K562 (cell line): ENCODE data around the gene PTGR3. TPM values are rescaled to one million over a fixed set of nuclear protein-coding genes. Genes with fewer than 3 reads are reported as not detected.

Experiments
- ATAC-seq: fragments of 200-7000 bp; cut with Tn5 transposase; 3 replicates; pipeline ENCODE4 v1.9.1; 2020; ENCODE audit warnings: moderate library complexity
- BruUV-seq: library from RNA; stranded (reverse); fragments of 400-500 nt; replicated peaks from 2 replicates; lab custom pipeline; 2021; lab: Mats Ljungman, UMichigan
- CTCF ChIA-PET: fragments of 300-600 bp; formaldehyde crosslinking; extraction: SDS; loops from one replicate; lab custom pipeline; 2021; ENCODE audit warnings: low intra/inter-chr PET ratio; lab: Yijun Ruan, JAX
- POLR2A ChIA-PET: fragments of 300-600, 350-650 bp; sonication (Branson Sonifier 250); formaldehyde crosslinking; extraction: SDS; loops from one replicate; lab custom pipeline; 2021; ENCODE audit warnings: antibody characterized with exemption, inconsistent platforms; lab: Yijun Ruan, JAX
- DNase-seq, 4 experiments: peaks; one replicate each; pipeline versions ENCODE4 v3.0.0 to v3.0.0-alpha.2; 2011 to 2018; ENCODE audit warnings: low spot score in 3 of 4, mixed read lengths in 3 of 4; ENCODE audit errors: extremely low read depth in 1 of 4
- FAIRE-seq: peaks from 2 replicates; lab custom pipeline; 2011; peaks lifted over from hg19 to GRCh38; lab: Jason Lieb, UNC
- H2AFZ ChIP-seq: 2 replicates; pipeline ENCODE4 v1.6.0; 2011; ENCODE audit warnings: low read depth, low read length, control low read depth, inconsistent platforms
- H3K27ac ChIP-seq: fragments of 200-600 bp; 3 replicates; pipeline ENCODE4 v1.8.0; 2011; ENCODE audit warnings: low read depth, mild to moderate bottlenecking, control low read depth, inconsistent platforms, low read length, moderate library complexity, mixed read lengths; ENCODE audit errors: extremely low read depth
- H3K27me3 ChIP-seq, 2 experiments: fragments of 300-600 bp in 1 of 2; 2 replicates in 1 of 2; 3 replicates in 1 of 2; pipeline versions ENCODE4 v1.6.0 to v1.8.0; 2011; ENCODE audit warnings: inconsistent platforms in 2 of 2, low read length in 2 of 2, mild to moderate bottlenecking in 1 of 2, mixed read lengths in 1 of 2, moderate library complexity in 1 of 2; ENCODE audit not compliant: control insufficient read depth in 2 of 2, insufficient read depth in 2 of 2
- H3K36me3 ChIP-seq: fragments of 300-600 bp; 3 replicates; pipeline ENCODE4 v1.8.0; 2011; ENCODE audit warnings: mild to moderate bottlenecking, low read length, inconsistent platforms; ENCODE audit not compliant: control insufficient read depth, insufficient read depth
- H3K4me1 ChIP-seq, 2 experiments: fragments of 200-600 bp in 1 of 2; replicated peaks in 1 of 2; 2 replicates in 1 of 2; 3 replicates in 1 of 2; pipeline versions ENCODE4 v1.5.1 to v1.8.0; 2011; ENCODE audit warnings: inconsistent platforms in 2 of 2, low read length in 2 of 2, mild to moderate bottlenecking in 1 of 2, mixed read lengths in 1 of 2, moderate library complexity in 1 of 2; ENCODE audit not compliant: control insufficient read depth in 2 of 2, insufficient read depth in 2 of 2
- H3K4me2 ChIP-seq: 2 replicates; pipeline ENCODE4 v1.6.1; 2011; ENCODE audit warnings: low read length, control low read depth, inconsistent platforms, mixed read lengths; ENCODE audit not compliant: insufficient read depth
- H3K4me3 ChIP-seq: fragments of 200-600 bp; sonication (generic), shearing (Covaris generic); 2 replicates; pipeline ENCODE4 v1.5.1; 2016; ENCODE audit warnings: control low read depth, inconsistent platforms
- H3K79me2 ChIP-seq: fragments of 200-600 bp; 3 replicates; pipeline ENCODE4 v1.8.0; 2011; ENCODE audit warnings: low read length, inconsistent platforms; ENCODE audit not compliant: control insufficient read depth, insufficient read depth
- H3K9ac ChIP-seq, 2 experiments: 2 replicates each; pipeline versions ENCODE4 v1.6.0 to v1.6.1; 2011; ENCODE audit warnings: low read depth in 2 of 2, low read length in 2 of 2, control low read depth in 1 of 2, inconsistent platforms in 1 of 2, mild to moderate bottlenecking in 1 of 2, mixed read lengths in 1 of 2; ENCODE audit not compliant: insufficient read depth in 1 of 2
- H3K9me1 ChIP-seq: one replicate; pipeline ENCODE4 v1.6.0; 2011; ENCODE audit warnings: inconsistent platforms, mild to moderate bottlenecking, low read length, moderate library complexity; ENCODE audit not compliant: control insufficient read depth, insufficient read depth
- H3K9me3 ChIP-seq: replicated peaks from 2 replicates; pipeline ENCODE4 v1.5.1; 2011; ENCODE audit warnings: low read depth, low read length, inconsistent platforms; ENCODE audit not compliant: control insufficient read depth, insufficient read depth
- H4K20me1 ChIP-seq: replicated peaks from 2 replicates; pipeline ENCODE4 v1.6.1; 2011; ENCODE audit warnings: low read length, inconsistent platforms, mixed read lengths; ENCODE audit not compliant: control insufficient read depth, insufficient read depth
- MEIS2 ChIP-seq: fragments of 450-650 bp; IDR thresholded peaks from 2 replicates; pipeline ENCODE4 v1.6.1; 2014; ENCODE audit warnings: mild to moderate bottlenecking; ENCODE audit not compliant: partially characterized antibody
- WGBS: fragments of 100-300 bp; shearing (Covaris generic); methylation state at CpG from one replicate; pipeline ENCODE4 v1.1.6; 2016; ENCODE audit warnings: low coverage, mixed read lengths; ENCODE audit not compliant: insufficient coverage; ENCODE audit errors: missing lambda C conversion rate; 5-methylcytosine and 5-hydroxymethylcytosine counted together
- in situ Hi-C: fragments of 300-500 bp; cut with MboI; formaldehyde crosslinking; loops from 4 replicates; pipeline ENCODE4 v1.15.0; 2018; ENCODE audit warnings: inconsistent platforms, mixed read lengths
- intact Hi-C: fragments of 100-400 bp; cut with micrococcal nuclease; formaldehyde crosslinking; loops from 2 replicates; pipeline ENCODE4 v1.14.2; 2022
- polyA plus RNA-seq, 8 experiments: library from polyadenylated mRNA; depleted of rRNA in 4 of 8; stranded (reverse) in 5 of 8; unstranded in 3 of 8; fragments of >200 nt; fragmentation: Nextera tagmentation in 2 of 8; fragmentation: Illumina TruSeq in 1 of 8; extraction: Ambion mirVana in 2 of 8; extraction: Trizol in 1 of 8; gene quantifications; 2 replicates each; pipeline versions ENCODE4 v1.2.1 to v1.2.3, GENCODE V29; 2011 to 2014; ENCODE audit warnings: inconsistent platforms in 1 of 8, missing spikeins in 1 of 8
- total RNA-seq, 7 experiments: library from RNA; depleted of rRNA in 6 of 7; stranded (reverse); fragments of >200 nt in 6 of 7; fragmentation: Illumina TruSeq in 2 of 7; extraction: Trizol in 2 of 7; gene quantifications; 2 replicates each; pipeline versions ENCODE4 v1.2.1 to v1.2.3, GENCODE V29; 2011 to 2021; ENCODE audit warnings: low replicate concordance in 1 of 7
- TF ChIP-seq, protein P1 (sequence below): IDR thresholded peaks from 3 replicates; pipeline ENCODE4 v1.6.1; 2011; ENCODE audit warnings: borderline replicate concordance, mild to moderate bottlenecking; ENCODE audit not compliant: insufficient read length, insufficient read depth
- TF ChIP-seq, protein P2 (sequence below), 2 experiments: IDR thresholded peaks in 1 of 2; conservative IDR thresholded peaks in 1 of 2; 2 replicates each; pipeline ENCODE4 v1.6.1; 2016; ENCODE audit warnings: low read depth in 2 of 2, mild to moderate bottlenecking in 1 of 2, missing compliant biosample characterization in 1 of 2, missing genetic modification characterization in 1 of 2, moderate library complexity in 1 of 2

The PTGR3 gene
- total and polyA plus RNA-seq, 9 of the 15 experiments (the other 6 are each of a cell fraction or from before 2014, with no cell fraction given) = 4.1 to 32.3 (median 15.3) TPM

DNA sequence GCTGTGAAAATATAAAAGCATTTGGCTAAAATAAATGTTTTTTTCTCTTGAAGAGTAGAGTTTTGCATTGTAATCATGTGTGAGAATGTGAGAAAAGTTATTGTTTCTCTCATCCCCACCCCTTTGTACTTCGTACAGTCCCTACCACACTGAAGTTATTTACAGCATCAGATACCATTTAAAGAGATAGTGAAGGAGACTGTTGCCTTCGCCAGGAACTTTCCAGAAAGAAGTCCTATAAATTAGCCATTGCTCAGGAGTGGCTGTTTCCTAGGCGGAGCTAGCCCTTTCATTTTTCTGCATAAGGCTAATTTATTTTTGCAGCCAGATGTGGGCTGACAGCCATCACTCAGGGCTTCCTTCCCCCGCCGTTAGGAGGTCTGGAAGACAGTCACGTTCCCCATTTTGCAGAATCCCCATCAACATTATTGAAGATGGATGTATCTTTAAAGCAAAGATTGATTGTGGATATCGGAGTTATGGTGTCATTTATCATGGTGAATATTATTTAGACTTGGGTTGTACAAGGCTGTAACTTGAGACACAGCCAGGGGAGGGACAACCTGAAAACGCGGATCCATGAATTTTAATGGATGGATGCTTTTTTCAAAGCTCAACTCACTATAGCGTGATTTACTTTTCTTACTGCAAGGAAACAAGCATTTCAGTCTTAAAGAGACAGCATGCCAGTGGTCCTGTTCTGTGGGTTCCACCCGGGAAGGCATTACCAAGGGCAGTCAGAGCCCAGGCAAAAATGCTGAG lies 18.8 kb upstream of the PTGR3 start:
- ATAC-seq (no peak), FAIRE-seq (no peak), DNase-seq (no peak)
- Histone ChIP-seq H2AFZ (no peak overlapping the region), H3K9me3 (no peaks in the 10 kb centered on the region), H3K4me1 (peaks cover 3 to 6% of the 10 kb centered on the region in 2 experiments; a peak in 3 of 5 replicates), H3K36me3 (no peaks in the 10 kb centered on the region), H3K27me3 (no peaks in the 10 kb centered on the region), H3K9me1 (no peaks in the 10 kb centered on the region), H4K20me1 (no peaks in the 10 kb centered on the region), H3K4me3 (no peak overlapping the region), H3K4me2 (no peak overlapping the region), H3K27ac (no peak overlapping the region), H3K79me2 (no peaks in the 10 kb centered on the region; the same call in 2 of the 3 replicates), H3K9ac (no peak overlapping the region)
- peak; percentile 43 for TF ChIP-seq MEIS2
- TF ChIP-seq, protein P1, sequence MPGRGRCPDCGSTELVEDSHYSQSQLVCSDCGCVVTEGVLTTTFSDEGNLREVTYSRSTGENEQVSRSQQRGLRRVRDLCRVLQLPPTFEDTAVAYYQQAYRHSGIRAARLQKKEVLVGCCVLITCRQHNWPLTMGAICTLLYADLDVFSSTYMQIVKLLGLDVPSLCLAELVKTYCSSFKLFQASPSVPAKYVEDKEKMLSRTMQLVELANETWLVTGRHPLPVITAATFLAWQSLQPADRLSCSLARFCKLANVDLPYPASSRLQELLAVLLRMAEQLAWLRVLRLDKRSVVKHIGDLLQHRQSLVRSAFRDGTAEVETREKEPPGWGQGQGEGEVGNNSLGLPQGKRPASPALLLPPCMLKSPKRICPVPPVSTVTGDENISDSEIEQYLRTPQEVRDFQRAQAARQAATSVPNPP = no peak
- TF ChIP-seq, protein P2, sequence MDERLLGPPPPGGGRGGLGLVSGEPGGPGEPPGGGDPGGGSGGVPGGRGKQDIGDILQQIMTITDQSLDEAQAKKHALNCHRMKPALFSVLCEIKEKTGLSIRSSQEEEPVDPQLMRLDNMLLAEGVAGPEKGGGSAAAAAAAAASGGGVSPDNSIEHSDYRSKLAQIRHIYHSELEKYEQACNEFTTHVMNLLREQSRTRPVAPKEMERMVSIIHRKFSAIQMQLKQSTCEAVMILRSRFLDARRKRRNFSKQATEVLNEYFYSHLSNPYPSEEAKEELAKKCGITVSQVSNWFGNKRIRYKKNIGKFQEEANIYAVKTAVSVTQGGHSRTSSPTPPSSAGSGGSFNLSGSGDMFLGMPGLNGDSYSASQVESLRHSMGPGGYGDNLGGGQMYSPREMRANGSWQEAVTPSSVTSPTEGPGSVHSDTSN (CRISPR knock-in tag; IDR thresholded peaks at IDR 0.05; ENCODE audit: low read depth) = no peak
- TF ChIP-seq, protein P2 (tag; conservative IDR thresholded peaks at IDR 0.05; ENCODE audit: low read depth) = peak; percentile 73
- POLR2A ChIA-PET = no interaction called here
- 43% methylated on average over 7 of the region's 11 CpGs for WGBS
- intact Hi-C loops (no loop called here), in situ Hi-C loops (no loop called here)
- no TSS peak for BruUV-seq
- CTCF ChIA-PET = no interaction called here
